Glomerular visceral epithelial cell (primary cell): Measurements from ENCODE around the gene SLCO2A1.

Experiments
- DNase-seq: peaks from one replicate; pipeline ENCODE4 v3.0.0-alpha.2; 2016; ENCODE audit errors: extremely low spot score

Gene SLCO2A1

DNA sequence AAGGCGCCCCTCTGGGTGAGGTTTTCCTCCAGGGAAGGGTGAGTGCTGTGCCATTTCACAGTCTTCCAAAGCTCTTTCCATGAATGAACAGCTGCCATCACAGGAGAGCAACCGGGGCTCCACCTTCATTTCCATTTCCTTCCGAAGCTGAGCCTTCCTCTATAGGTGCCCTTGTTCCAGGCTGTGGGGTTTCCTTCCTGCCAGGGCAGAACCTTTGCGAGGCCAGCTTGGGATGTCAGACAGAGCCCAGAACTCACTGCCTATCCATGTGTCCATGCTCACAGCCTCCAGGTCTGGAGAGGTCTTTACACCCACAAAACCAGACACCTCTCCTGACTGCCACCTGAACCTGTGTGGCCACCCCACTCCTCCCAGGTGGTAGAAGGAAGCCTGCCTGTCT lies 49.2 kb downstream of the SLCO2A1 start:
- no peak for DNase-seq

- no peak for DNase-seq
Observed at GRCh38 chr3:133980035-133980434, 49.7 kb downstream of the SLCO2A1 start.

DNA sequence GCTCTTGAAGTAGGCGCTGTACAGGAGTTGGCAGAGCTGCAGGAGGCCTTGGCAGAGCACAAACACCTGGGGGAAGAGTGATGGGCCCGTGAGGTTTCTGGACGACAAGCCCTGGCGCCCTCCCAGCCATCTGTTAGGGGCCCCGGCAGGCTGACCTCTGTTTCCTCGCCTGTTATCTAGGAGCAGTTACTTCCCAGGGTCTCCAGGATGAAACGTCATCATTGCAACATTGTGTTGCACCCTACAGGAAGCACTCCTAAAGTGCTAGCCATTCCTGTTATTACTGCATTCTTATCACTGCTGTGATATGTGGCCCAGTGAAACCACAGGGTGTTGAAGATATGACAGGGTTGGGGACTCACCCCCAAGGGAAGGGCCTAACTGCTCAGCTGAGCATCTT lies 50.2 kb downstream of the SLCO2A1 start:
- DNase-seq, result no peak

DNA sequence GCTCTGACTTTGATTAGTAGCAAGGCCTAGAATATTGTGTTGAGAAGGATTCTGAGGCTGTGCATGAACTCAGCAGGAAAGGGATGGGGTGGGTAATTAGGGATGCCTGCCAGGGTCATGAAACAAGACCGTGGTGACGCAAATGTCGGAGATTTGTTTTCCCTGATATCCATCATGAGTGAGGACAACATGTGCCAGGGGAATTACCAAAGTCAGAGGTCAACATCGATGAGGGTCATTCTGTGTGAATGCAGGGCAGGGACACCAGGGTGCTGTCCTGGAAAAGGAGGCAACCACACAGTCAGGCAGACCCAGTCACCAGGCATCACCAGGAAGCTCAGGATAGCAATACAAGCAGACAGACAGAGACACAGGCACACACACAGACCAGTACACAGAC lies 52.2 kb downstream of the SLCO2A1 start:
- DNase-seq, result no peak

DNA sequence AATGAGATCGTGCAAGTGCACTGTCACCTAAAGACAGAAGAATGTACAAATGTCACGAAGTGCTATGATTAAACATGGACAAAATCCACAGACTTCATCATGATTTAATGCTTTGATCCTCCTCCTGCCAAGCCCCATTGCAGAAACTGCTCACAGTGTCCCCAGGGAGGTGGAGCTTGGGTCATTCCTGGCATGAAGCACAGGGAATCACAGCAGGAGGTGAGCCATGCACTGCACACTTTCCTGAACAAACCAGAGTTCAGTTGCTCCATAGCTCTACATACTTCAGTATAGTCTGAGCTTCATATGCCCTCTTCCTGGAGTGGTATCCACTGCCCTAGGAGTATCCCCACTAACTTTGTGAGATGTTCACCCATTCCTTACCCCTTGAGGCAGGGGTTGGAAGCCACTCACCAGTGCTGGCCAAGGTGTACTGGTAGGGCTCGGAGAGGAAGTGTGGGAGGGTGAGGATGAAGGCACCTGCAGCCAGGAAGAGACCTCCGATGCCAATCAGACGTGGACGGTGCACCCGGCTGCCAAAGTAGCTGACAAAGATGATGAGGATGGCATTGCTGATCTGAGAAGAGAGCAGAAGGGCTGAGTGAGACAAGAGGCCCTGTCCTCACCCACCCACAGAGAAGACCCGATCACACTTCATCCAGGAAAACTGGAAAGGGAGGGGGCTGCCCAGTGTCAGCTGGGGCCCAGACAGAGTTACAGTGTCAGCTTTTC lies 56.3 kb downstream of the SLCO2A1 start:
- no peak for DNase-seq

DNA sequence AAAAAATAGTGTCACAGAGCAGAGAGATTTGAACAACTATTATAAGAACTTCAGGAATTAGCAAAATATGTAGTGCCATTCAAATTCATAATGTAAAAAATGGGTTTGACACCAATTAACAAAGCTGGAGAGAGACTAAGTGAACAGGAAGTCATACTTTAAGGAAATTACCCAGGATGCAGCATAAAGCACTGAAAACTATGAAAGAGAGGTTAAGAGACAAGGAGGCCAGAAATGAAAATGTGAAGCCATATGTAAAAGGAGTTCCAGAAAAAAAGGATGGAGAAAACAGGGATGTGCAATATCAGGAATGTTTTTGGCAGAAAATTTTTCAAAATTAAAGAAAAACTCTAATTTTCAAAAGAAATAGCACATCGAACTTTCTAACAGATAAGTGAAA lies 57.6 kb downstream of the SLCO2A1 start:
- no peak for DNase-seq

DNA sequence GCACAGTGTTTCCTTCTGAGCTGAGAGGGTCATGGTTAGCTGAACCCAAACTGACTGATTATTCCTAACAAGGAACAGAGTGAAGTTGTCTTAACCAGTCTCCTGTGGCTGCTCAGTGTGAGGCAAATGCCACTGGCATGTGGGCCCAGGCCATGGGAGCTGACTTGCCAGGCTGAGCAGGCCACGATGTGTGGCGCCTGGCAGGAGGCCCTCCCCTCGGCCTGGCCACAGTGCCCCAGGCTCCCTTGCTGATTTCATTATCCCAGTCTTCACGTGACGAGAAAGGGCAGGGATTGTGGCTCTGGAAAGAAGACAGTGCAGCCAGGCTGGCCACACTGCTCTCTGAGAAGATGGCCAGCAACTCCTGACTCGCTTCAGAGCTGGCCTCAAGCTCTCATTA lies 58.8 kb downstream of the SLCO2A1 start:
- DNase-seq, result no peak

DNA sequence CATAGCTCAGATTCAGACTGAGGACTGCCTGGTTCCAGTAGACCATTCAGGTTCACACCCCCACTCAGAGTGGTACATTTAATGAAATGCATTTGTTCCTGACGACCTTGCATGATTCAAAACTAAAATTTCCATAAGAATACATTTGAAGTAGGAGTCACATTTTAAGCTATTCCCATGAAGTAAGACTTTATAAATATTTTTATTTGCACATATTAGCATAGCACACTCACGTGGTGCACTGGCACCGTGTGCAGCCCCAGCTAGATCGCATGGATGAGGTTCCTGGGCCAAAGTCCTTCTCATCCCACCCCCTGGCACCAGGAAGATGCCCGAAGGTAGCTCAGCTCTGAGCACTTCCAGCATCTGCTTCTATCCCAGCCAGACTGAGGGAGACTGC lies 59.4 kb downstream of the SLCO2A1 start:
- DNase-seq, result no peak

DNA sequence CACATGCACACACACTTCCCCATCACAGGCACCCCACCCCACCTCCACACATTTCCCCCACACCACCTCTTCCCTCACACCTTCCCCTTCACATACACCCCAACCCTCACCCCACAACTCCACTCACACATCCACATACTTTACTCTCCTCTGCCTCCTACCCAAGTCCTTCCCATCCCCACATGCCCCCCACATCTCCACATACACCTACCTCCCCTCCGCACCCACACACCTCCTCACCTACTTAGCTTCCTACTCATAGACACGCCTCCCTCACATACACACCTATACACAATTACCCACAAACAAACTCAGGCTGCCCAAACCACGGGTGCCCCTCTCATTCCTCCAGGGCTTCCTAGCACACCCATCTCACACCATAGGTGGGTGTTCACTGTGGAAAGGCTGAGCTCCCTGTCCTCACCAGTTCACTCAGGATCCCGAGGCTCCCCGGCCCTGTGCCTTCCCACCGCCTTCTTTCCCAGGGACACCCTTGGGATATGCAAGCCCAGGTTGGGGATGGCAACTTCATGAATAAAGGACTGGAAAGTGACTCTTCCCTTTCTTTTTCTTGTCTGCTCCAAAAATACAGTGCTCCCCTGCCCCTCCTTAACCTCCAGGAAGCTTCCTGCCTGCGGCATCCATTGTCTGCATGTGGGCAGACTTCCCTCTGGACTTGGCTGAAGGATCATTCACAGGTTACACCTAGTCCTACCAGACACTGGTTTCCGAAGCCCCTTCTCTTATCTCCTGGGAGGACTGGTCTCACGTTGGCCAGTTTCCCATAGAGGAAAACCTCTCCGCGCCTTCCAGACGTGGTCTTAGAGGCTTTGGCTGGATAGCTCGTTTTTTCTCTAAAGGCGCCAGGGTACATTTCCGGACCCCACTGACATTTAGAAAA lies 61.5 kb downstream of the SLCO2A1 start:
- no peak for DNase-seq

GRCh38 chr3:133966954-133967353 lies 62.8 kb downstream of the SLCO2A1 start:
- DNase-seq, result no peak

DNA sequence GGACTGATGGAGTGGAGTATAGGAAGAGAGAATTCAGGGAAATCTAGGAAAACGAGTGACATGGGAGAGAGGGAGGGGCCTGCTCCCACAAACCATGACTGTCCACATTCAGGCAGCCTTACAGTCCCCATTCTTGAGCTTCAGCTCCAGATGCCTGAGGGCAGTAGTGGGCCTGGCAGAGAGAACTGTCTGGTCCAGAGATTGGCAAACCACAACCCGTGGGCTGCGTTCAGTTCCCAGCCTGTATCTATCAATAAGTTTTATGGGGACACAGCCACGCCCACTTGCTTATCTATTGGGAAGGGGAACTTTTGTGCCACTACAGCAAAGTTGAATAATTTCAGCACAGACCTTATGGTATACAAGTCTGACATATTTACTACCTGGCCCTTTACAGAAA lies 63.8 kb downstream of the SLCO2A1 start:
- DNase-seq, result no peak

DNA sequence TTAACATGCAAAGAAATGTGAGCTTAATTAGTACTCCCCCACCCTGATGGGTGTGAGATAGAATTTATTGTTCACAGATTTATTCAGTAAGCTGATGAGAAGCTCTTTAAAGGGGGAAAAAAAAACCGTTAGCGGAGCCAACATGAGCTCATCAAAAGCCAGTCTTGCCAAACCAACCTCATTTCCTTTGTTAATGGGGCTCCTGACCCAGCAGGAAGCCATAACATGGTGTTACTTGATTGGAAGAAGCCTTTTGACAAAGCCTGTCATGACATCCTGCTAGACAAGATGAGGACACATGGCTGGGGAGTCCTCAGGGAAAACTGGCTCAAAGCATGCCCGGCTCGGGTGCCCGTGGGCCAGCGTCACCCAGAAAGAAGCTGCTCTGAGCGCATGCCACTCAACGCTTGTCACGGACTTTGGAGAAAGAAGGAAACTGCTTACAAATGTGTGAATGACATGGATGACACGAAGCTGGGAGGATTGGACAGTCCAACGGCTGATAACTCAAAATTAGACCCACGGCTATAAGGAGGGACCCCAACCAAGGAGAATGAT lies 64.6 kb downstream of the SLCO2A1 start:
- no peak for DNase-seq

GRCh38 chr3:133964547-133964946 lies 65.2 kb downstream of the SLCO2A1 start:
- DNase-seq, result no peak

DNA sequence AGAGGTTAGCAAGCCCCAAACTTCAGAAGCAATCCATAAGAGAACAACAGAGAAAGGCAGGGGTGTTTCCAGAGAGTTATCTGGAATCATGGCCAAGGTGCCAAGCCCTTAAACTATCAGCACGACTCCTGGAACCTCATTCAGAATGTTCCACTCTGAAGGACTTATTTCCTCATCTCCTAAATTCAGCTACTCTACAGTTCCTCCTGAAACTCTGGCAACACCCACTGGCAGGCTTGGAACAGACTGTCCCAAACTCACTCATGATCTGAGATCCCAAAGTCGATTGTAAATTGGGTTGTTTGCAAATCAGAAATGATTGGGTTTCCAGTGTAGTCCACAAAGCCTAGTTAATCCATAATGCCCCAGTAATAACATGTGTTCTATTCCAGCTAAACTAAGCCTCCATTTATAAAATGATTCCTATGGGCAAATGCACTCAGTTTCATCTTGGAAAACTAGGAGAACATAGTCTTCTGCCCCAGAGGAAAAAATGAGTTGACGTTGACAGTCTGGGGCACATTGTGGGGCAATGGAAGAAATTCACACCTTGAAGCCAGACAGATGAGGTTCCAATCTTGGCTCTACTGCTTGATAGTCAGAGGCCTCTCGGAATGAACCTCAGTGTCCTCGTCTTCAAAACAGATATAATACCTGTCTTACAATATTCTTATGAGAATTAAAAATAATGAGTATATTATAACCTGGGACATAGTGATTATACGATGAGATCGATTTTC lies 65.9 kb downstream of the SLCO2A1 start:
- no peak for DNase-seq

- no peak for DNase-seq
Observed at GRCh38 chr3:133962849-133963248, 66.9 kb downstream of the SLCO2A1 start.

- DNase-seq, result no peak
Observed at GRCh38 chr3:133958071-133958805, 71.5 kb downstream of the SLCO2A1 start.

- DNase-seq, result no peak
Observed at GRCh38 chr3:133956982-133957381, 72.7 kb downstream of the SLCO2A1 start.

GRCh38 chr3:133956353-133956752 lies 73.4 kb downstream of the SLCO2A1 start:
- DNase-seq, result no peak

- DNase-seq, result no peak
Observed at GRCh38 chr3:133955892-133956291, 73.8 kb downstream of the SLCO2A1 start.

DNA sequence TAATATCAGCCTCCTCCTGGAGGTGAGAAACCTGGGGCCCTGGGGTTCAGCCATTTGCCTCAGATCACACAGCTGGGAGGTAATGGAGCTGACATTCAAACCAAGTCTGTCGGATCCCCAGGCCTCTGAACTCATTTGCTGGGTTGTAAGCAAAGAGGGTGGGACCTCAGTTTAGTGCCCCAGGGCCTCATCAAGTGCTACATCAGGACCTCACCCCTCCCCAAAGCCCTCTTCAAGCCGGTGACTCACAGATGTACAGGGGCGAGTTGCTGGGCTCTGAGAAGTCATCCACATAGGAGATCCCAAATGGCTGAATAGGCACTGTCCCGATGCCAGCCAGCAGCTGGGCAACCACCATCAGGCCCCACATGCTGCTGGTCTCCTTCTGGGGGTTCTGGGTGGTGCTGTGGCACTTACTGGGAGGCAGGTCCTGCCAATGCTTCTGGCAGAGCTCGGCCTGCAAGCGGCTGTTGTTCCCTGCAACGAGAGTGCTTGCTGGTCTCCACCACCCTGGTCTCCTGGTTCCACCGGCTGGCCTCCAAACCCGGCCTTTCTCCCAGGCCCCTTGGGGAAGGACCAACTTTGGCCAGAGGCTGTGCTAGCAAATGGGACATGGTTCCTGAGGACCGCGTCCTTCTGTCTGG lies 74.9 kb downstream of the SLCO2A1 start:
- DNase-seq, result no peak

- DNase-seq, result no peak
Observed at GRCh38 chr3:133953297-133953696, 76.4 kb downstream of the SLCO2A1 start.
